Measurements from ENCODE around the gene ANXA2R.
"Not testable (repeated sequence)": the region's sequence is repeated elsewhere in the genome, so short reads cannot be mapped to it uniquely, and the experiment has no call there.

Gene ANXA2R

GRCh38 chr5:43036409-43036808 lies 3.7 kb downstream of the ANXA2R start:
- Histone ChIP-seq H3K4me1 (ENCODE audit: low read length) (no peaks in the 10 kb centered on the region), H3K36me3 (replicated peaks; ENCODE audit: low read depth, low read length) (no peaks in the 10 kb centered on the region), H3K4me3 (ENCODE audit: low read length) (no peak overlapping the region), H3K4me2 (ENCODE audit: low read length) (no peak overlapping the region), H2AFZ (ENCODE audit: low read depth, low read length) (no peak overlapping the region), H3K9me3 (ENCODE audit: insufficient read depth, low read length) (no peaks in the 10 kb centered on the region), H4K20me1 (ENCODE audit: insufficient read depth, low read length) (no peaks in the 10 kb centered on the region), H3K79me2 (ENCODE audit: low read length) (no peaks in the 10 kb centered on the region), H3K27me3 (ENCODE audit: low read depth, low read length) (no peaks in the 10 kb centered on the region), H3K9ac (ENCODE audit: low read length) (no peak overlapping the region), H3K27ac (ENCODE audit: low read length) (no peak overlapping the region)
- TF ChIP-seq EZH2phosphoT487 (IDR thresholded peaks at IDR 0.05; ENCODE audit: low read depth) (no peak), CTCF (IDR thresholded peaks at IDR 0.05; ENCODE audit: low read depth, low read length) (no peak)

GRCh38 chr5:43034591-43034968 lies 5.5 kb downstream of the ANXA2R start:
- no peaks in the 10 kb centered on the region for H3K4me1 ChIP-seq (ENCODE audit: low read length)
- H3K9me3 ChIP-seq (ENCODE audit: insufficient read depth, low read length): no peaks in the 10 kb centered on the region
- H3K4me3 ChIP-seq (ENCODE audit: low read length): no peak overlapping the region
- no peak overlapping the region for H3K4me2 ChIP-seq (ENCODE audit: low read length)
- H3K27me3 ChIP-seq (ENCODE audit: low read depth, low read length): no peaks in the 10 kb centered on the region
- H4K20me1 ChIP-seq (ENCODE audit: insufficient read depth, low read length): no peaks in the 10 kb centered on the region
- H3K79me2 ChIP-seq (ENCODE audit: low read length): no peaks in the 10 kb centered on the region
- no peak overlapping the region for H2AFZ ChIP-seq (ENCODE audit: low read depth, low read length)
- no peak overlapping the region for H3K9ac ChIP-seq (ENCODE audit: low read length)
- TF ChIP-seq CTCF (IDR thresholded peaks at IDR 0.05; ENCODE audit: low read depth, low read length) (no peak), EZH2phosphoT487 (IDR thresholded peaks at IDR 0.05; ENCODE audit: low read depth) (no peak)
- H3K27ac ChIP-seq (ENCODE audit: low read length): no peak overlapping the region
- H3K36me3 ChIP-seq (replicated peaks; ENCODE audit: low read depth, low read length): no peaks in the 10 kb centered on the region

- TF ChIP-seq CTCF (IDR thresholded peaks at IDR 0.05; ENCODE audit: low read depth, low read length) (no peak), EZH2phosphoT487 (IDR thresholded peaks at IDR 0.05; ENCODE audit: low read depth) (no peak)
- no peak overlapping the region for H2AFZ ChIP-seq (ENCODE audit: low read depth, low read length)
- H3K27ac ChIP-seq (ENCODE audit: low read length): no peak overlapping the region
- H3K4me3 ChIP-seq (ENCODE audit: low read length): no peak overlapping the region
- no peaks in the 10 kb centered on the region for H3K79me2 ChIP-seq (ENCODE audit: low read length)
- H3K27me3 ChIP-seq (ENCODE audit: low read depth, low read length): no peaks in the 10 kb centered on the region
- peaks cover 5% of the 10 kb centered on the region for H3K4me1 ChIP-seq (ENCODE audit: low read length)
- no peaks in the 10 kb centered on the region for H3K36me3 ChIP-seq (replicated peaks; ENCODE audit: low read depth, low read length)
- no peak overlapping the region for H3K4me2 ChIP-seq (ENCODE audit: low read length)
- H3K9ac ChIP-seq (ENCODE audit: low read length): no peak overlapping the region
- H4K20me1 ChIP-seq (ENCODE audit: insufficient read depth, low read length): no peaks in the 10 kb centered on the region
- H3K9me3 ChIP-seq (ENCODE audit: insufficient read depth, low read length): no peaks in the 10 kb centered on the region
Measured at GRCh38 chr5:43033841-43034590, 6.1 kb downstream of the ANXA2R start.

GRCh38 chr5:43027054-43027785 lies 12.9 kb downstream of the ANXA2R start:
- H3K4me3 ChIP-seq (ENCODE audit: low read length): no peak overlapping the region
- H3K9me3 ChIP-seq (ENCODE audit: insufficient read depth, low read length): no peaks in the 10 kb centered on the region
- no peaks in the 10 kb centered on the region for H4K20me1 ChIP-seq (ENCODE audit: insufficient read depth, low read length)
- no peak overlapping the region for H3K27ac ChIP-seq (ENCODE audit: low read length)
- no peak overlapping the region for H3K9ac ChIP-seq (ENCODE audit: low read length)
- no peak overlapping the region for H2AFZ ChIP-seq (ENCODE audit: low read depth, low read length)
- H3K79me2 ChIP-seq (ENCODE audit: low read length): no peaks in the 10 kb centered on the region
- H3K27me3 ChIP-seq (ENCODE audit: low read depth, low read length): no peaks in the 10 kb centered on the region
- no peak for TF ChIP-seq EZH2phosphoT487 (IDR thresholded peaks at IDR 0.05; ENCODE audit: low read depth)
- TF ChIP-seq CTCF (IDR thresholded peaks at IDR 0.05; ENCODE audit: low read depth, low read length): no peak
- H3K4me1 ChIP-seq (ENCODE audit: low read length): peaks cover 9% of the 10 kb centered on the region
- no peaks in the 10 kb centered on the region for H3K36me3 ChIP-seq (replicated peaks; ENCODE audit: low read depth, low read length)
- H3K4me2 ChIP-seq (ENCODE audit: low read length): no peak overlapping the region

- H3K4me1 ChIP-seq (ENCODE audit: low read length); H2AFZ ChIP-seq (ENCODE audit: low read depth, low read length); H3K79me2 ChIP-seq (ENCODE audit: low read length); H3K9me3 ChIP-seq (ENCODE audit: insufficient read depth, low read length); H3K36me3 ChIP-seq (replicated peaks; ENCODE audit: low read depth, low read length); H3K4me3 ChIP-seq (ENCODE audit: low read length); H3K27me3 ChIP-seq (ENCODE audit: low read depth, low read length); H4K20me1 ChIP-seq (ENCODE audit: insufficient read depth, low read length); H3K27ac ChIP-seq (ENCODE audit: low read length); H3K9ac ChIP-seq (ENCODE audit: low read length); H3K4me2 ChIP-seq (ENCODE audit: low read length): not testable (repeated sequence)
Measured at GRCh38 chr5:43025184-43025950, 14.8 kb downstream of the ANXA2R start.

All from OCI-LY3 (cell line).